ENCODE measurements around the gene TP63.
"Not testable (repeated sequence)": the region's sequence is repeated elsewhere in the genome, so short reads cannot be mapped to it uniquely, and the experiment has no call there.

Gene TP63

DNA sequence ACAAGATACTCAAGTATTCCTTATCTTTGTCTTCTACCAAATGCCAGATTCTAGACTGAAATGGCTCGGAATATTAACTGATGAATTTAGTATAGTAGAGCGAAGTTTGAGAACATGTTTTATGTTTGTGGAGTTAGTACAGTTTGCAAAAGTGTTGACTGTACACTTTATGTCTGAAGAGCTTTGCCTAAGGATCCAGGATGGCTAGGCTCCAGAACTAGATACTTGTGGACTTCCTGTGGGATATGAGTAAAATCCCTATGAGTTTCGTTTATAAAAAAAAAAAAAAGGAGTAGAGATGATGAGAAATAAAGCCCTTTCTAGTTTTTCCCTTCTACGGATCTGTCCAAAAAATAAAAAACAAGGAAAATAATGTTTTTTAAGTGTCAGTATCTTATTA, 96.7 kb downstream of the TP63 start:
- DNase-seq, result no peak

DNA sequence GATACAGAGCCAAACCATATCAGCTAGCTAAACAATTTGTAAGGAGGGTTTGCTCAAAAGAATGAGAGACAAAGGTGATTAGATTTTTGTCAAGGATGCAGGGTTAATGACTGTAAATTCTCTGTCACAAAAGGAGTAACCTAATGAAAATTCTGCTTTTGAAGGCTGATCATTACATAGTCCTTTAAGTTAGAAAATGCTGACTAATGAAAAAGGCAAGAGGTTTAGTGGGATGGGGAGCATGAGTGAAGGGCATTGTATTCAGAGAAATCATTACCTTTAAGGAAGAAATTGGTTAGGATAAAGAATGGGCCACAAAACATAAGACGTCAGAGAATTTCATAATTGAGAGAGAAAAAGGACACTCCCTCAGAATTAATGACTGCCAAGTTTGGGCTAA, 97.7 kb downstream of the TP63 start:
- DNase-seq, result no peak

DNA sequence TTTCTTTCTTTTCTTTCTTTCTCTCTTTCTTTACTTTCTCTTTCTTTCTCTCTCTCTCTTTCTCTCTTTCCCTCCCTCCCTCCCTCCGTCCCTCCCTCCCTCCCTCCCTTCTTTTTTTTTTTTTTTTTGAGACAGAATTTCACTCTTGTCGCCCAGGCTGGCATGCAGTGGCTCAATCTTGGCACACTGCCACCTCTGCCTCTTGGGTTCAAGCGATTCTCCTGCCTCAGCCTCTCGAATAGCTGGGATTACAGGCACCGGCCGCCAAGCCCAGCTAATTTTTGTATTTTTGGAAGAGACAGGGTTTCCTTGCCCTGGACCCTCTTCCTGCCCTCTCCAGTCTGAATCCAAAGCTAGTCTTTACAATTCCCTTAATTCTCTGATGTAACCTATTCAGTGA, 102.9 kb downstream of the TP63 start:
- DNase-seq, result no peak

DNA sequence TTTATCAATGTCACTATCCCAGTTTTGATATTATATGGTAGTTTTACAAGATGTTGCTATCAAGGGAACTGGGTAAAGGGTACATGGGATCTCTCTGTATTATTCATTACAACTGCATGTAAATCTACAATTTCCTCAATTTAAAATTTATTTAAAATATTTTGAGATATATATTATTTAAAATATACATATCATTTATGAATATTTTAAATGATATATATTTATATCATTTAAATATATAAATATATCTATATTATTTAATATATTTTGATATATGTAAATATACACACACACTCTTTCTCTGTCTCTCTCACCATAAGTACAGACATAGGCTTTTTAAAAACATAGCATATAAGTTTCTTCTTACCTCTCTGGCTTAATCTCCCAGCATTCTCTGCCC, 104.7 kb downstream of the TP63 start:
- no peak for DNase-seq

DNA sequence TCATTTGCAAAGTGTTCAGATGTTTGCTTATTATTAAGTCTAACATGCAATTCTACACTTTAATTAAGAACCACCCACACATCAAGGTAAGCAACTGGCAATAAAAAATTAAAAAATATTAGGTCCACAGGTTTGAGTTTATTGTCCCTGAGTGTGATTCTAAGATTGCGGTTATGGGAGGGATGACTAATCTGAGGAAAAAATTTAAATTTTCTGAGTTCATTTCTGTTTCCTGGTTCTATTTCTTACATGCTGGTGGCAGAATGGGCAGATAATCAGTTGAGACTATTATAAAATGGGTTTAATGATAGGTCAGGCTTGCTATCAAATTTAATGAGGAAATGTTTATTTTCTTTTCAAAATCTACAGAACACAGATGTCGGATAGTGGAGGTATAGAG, 105.9 kb downstream of the TP63 start:
- DNase-seq, result no peak

DNA sequence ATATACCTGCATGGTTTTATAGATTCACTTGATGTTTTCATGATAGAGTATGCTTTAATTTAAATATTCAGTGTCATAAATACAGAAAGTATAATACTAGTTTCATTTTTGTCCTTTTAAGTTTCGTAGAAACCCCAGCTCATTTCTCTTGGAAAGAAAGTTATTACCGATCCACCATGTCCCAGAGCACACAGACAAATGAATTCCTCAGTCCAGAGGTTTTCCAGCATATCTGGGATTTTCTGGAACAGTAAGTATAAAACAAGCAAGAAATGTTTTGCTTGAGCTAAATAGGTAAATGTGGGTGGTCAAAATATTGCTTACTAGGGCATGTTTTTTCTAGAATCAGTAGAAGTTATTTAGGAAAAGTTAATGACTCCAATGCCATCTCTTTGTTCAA, 106.4 kb downstream of the TP63 start:
- no peak for DNase-seq

DNA sequence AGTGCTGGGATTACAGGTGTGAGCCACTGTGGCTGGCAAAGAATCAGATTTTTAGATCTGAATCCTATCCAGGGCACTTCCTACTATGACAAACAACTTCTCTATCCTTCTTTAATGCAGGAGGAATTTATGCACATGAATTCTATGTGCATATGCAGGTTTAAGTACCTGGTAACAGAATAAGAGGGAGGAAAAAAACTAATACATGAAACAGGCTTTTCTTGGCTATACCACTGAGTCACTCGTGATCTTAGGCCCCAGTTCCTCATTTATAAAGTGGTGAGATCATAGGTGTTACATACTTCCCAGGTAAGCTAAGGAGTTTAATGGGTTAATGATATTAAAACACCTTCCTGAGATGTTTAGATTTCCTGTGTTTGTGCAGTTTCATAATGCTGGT, 108.2 kb downstream of the TP63 start:
- DNase-seq, result no peak

DNA sequence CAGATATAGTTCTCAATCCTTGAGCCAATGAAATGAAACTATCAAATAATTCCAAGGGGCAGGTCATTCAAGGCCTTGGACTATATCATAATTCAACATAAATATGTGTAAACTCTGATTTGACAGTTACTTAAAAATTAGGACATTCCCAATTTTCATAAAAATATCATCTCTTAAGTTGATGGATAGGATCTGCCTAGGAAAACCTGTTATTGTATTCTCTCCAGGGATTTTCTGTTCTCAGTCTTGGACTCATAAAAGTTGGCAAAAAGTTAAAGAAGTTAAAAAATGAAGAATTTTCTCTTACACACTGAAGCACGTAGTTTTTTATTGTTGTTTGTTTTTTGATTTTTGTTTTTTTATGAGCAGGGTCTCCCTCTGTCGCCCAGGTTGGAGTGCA, 109.0 kb downstream of the TP63 start:
- no peak for DNase-seq

DNA sequence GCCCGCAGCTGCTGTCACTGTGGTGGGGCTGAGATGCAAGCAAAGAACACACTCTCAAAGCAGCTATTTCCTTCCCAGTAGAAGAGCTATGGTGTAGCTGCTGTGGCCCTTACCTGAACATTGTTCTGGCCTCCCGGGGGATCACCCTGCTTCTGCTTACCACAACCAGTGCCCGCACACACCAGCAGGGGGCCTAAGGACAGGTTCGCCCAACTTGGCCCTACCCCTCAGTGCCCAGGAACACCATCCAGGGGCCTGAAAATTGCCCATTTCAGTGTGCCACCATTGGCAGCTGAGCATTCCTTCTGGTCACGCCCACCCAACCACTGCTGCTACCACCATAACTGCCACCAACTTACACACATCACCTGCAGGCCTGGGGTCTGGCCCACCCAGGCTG, 113.0 kb downstream of the TP63 start:
- DNase-seq, result no peak

DNA sequence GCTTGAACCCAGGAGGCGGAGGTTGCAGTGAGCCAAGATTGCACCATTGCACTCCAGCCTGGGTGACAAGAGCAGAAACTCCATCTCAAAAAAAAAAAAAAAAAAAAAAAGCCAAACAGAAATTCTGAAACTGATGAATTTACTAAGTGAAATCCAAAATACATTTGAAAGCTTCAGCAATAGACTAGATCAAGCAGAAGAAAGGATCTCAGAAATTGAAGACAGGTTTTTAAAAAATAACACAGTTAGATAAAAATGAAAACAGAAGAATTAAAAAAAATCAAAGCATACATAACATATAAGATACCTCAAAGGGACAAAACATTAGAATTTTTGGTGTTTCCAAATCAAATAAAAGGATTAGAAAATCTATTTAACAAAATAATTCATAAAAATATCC, 114.4 kb downstream of the TP63 start:
- DNase-seq, result no peak

DNA sequence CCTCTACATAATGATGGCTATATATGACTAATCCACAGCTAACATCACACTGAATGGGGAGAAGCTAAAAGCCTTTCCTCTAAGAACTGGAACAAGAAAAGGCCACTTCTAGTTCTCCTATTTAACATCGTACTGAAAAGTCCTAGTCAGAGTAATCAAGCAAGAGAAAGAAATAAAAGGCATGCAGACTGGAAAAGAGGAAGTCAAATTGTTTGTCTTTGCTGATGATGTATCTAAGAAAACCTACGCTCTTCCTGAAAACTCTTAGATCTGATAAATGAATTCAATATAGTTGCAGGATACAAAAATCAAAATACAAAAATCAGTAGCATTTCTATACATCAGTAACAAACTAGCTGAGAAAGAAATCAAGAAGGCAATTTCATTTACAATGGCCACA, 116.9 kb downstream of the TP63 start:
- DNase-seq, result no peak

DNA sequence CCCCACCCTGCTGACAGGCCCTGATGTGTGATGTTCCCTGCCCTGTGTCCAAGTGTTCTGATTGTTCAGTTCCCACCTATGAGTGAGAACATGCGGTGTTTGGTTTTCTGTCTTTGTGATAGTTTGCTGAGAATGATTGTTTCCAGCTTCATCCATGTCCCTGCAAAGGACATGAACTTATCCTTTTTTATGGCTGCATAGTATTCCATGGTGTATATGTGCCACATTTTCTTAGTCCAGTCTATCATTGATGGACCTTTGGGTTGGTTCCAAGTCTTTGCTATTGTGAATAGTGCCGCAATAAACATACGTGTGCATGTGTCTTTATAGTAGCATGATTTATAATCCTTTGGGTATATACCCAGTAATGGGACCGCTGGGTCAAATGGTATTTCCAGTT, 119.8 kb downstream of the TP63 start:
- not testable (repeated sequence) for DNase-seq

DNA sequence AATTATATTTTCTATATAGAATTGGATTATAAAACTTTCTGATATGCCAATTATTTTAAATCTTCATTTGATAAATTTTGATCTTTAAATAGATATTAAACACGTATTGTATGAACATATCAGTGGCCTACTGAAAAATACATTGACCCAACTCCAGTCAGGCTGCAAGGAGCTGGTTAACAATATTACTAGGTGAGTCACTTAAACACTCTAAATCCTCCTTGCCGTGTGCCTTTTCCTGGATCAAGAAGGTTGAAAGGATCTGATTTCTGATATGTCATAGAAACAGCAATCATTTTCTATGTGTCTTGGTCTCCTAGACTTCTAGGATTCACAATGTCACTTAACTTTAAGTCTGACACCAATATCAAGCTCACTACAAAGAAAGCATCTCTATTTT, 123.2 kb downstream of the TP63 start:
- DNase-seq, result no peak

DNA sequence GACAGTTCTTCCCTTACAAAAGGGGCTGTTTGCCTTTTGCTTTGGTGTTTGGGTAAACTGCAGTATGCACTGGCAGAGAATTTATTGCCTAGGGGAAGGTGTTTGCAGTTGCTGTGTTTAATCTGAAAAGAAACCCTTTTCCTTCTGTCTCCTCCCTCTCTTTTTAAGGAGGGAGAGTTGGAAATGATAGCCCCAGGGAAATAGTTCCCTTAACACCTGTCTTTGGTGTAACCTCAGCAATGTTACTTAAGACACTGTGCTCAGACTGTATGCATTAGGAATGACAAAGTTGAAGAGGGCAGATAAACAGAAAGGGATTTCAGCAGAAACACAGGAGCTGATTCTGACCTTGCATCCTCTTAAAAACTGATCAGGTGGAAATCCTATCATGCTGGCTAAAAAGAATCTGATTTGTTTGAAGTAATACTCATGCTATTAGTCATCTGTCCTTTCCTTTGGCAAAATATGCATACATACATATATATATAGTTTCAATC, 125.4 kb downstream of the TP63 start:
- no peak for DNase-seq

DNA sequence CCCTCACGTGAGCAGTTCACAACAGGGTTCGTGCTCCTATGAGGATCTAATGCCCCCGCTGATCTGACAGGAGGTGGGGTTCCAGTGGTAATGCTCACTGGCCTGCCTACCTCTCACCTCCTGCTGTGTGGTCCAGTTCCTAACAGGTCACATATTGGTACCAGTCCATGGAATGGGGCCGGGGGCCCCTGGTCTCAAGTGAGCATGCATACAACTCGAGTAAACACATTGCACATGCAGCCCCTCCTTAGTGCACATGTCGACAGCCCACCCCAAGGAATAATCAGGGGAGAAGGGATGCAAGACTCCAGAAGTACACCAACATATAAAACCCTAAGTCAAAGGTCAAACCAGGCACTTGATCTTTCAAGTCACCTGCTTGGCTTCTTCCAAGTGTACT, 127.0 kb downstream of the TP63 start:
- no peak for DNase-seq

DNA sequence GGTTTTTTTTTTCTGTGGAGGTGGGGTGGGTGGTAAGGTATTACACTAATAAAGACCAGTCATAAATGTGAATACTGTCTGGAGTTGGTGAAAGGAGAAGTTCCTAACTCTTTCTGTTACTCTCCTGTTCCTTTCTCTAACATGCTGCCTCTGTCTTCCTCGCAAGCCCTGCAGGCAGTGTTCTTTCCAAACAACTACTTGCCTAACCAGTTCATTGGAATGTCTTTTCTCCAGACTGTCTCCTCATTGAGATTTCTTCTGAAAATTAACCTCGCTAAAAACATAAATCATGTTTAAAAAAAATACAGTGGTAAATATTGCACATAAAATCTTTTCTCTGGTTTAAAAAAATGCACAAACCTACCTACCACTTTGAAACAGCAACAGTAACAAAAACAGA, 135.2 kb downstream of the TP63 start:
- DNase-seq, result no peak

DNA sequence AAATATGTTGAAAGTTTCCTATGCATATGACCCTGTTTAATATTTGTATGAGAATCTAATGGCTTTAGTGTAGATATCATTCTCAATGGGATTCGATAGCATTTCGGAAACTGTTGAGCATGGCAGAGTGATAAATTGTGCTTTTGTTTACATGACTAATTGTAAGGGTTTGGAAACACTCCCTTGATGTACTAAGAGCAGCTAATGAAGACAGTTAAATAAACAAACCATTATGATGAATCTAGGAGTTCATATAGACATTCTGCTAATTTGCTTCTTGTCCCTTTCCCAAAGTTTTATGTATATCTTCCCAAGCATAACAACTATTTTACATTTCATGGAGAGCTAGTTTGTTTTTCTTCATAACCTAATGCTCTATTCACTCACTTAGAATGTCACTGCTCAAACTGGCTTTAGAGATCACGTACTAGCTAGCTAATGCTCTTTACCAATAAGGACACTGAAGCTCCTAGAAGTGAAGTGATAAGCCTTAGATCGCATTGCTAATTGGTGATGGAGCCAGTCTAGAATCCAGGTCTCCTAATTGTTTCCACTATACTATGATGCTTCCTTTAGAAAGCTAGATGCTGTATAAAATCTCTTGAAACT, 140.8 kb downstream of the TP63 start:
- no peak for DNase-seq

DNA sequence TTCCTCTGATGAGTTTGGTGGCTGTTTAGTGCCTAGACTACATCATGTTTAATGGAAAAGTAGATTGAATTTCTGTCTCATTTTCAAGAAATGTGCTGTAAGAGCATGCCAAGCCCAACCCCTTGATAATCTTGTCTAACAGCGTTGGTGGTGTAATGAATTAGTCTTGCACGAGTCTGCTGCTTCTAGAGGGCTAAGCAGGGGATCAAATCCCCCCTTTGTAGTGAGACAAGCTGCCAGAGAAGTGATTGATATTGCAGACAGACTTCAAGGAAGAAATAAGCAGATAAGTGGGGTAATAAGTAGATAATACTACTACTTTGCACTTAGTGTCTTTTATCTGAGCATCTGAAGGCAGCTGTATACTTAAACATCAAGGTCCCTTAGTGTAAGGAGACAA, 141.4 kb downstream of the TP63 start:
- no peak for DNase-seq

DNA sequence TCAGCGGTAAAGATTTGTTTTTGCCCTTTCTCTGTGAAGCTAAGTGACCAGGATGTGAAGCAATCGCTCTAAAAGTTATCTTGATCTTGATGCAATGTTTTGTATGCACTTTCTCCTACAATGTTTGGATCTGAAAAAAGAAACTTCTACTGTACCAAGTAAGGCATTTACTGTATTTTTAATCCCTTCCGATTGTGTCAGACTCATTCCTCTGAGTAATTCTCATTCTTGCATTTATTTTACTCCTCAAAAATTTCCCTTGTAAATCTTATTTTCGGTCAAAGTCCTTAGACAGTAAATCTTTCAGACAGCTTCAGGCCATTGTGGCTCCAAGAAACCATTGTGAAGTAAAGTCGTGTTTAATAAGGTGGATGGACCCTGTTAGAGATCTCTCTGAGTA, 141.9 kb downstream of the TP63 start:
- no peak for DNase-seq

DNA sequence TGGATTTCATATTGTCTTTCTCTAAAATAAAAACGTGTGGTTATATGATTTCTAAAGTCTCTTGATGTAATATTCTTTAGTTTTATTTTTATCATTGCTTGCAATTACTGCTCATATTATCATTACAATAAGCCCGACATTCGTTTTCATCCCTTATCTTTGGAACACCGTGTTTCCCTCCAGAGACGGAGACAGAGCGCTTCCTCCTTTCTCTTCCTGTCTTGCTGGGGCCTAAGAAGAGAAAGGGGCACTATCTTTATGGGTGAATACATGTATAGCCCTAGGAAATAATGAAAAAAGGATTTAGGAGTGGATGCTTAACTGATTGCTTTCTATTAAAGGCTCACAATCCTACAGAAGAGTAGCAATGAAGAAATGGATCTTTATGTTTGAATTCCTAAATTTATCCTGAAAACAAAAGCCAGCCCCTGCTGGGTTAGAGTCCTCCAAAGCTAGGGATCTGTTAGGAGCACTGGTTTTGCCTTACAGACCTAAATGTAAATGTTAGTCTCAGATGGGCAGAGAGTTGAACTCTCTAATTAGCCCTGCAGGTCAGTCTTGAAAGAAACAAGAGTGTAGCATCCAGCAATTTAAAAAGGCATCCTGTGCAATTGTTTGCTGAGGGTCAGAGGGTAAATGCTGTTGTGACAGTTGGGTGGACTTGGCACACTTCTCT, 145.1 kb downstream of the TP63 start:
- DNase-seq, result no peak

DNA sequence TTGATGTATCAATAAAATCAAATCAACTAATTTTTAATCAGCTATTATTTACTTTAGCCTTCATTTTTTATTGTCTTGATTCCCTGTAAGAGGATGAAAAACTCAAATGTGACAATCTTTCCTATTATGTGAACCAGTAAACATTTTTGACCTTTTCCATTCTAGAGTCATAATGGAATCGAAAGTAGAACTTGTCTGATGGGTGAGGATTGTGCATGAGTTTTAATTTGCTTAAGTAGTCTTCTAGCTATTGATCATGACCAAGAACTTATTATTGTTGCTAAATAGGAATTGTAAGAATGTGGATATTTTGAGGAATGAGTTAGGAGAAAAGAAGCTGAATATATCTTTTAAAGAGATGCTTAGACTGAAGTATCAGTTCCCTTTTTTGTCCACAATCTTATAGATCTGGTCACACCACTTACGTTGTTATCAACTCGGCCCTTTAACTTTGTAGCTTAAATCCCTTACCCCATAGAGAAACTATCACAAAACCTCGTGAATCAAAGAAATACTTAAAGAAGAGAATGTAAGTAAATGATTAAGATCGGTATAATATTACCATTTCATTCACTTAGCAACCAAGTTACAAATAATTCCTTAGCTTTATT, 147.3 kb downstream of the TP63 start:
- DNase-seq, result no peak

DNA sequence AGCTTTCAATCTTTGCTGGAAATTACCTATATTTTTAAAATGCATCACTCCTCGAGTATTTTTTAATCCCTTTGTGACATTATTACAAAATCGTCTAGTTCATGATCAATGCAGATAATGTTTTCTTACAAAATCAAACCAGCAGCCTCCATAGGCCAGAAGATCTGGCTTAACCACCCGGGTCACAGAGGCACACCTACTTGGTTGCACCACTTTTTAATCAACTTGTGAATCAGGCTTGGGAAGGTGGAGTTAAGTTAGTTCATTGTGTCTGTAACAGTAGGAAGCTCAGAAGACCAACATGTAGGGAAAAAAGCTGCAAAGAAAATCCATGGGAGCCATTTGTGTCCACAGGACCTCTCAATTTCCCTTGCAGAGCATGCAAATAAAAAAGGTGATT, 148.0 kb downstream of the TP63 start:
- DNase-seq, result no peak

DNA sequence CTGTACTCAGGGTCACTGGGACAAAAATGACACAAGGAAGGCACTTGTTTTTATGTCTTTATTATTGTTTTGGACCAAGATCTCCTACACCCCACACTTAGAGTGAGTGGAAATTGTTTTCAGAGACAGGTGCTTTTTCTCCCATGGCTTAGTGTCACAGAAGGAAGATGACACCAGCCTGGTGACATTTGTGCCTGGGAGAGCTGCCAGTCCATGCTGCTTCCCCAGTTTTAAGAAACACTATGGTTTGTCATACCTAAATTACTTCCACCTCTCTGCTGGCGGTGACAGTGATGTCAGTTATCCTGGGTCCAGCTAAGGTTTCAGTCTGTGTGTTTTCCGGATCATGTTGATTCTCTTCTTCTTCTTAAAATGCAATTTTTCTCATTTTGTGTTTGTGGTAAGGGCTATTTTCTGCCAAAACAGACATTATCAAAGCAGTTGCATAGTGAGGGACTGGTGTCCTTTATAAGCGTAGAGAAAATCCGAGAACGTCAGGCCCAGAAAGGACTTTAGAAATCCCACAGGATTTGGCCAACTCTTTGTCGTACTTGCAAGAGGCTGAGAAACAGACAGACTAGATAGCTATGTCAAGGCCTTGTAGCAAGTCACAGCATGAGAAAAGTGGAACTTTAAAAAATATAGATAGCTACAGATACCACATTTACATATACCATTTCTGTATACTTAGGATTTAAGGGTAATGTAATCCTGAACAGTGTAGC, 149.5 kb downstream of the TP63 start:
- DNase-seq, result no peak

DNA sequence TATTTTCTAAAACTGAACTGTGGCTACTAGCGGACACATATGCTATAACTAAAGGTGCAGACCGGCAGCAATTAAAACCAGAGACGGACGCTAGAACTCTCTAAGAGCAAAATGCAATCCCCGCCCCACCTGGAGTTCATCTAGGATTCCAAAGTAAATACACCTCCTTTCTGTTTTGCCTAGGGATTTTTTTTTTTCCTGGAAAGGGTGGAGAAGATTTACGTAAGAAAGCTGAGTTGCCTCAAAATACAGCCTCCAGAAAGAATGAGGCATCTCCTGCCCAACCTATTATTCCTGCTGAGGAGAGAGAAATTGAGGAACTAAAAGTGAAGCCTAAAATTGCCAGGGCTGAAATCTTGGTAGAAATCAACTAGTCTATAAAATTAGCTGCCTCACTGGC, 150.2 kb downstream of the TP63 start:
- DNase-seq, result no peak

Data from cortex of kidney (tissue), 1 donor.